ENCODE data around the gene TCEA3. TPM values are rescaled to one million over a fixed set of nuclear protein-coding genes. Genes with fewer than 3 reads are reported as not detected.
A peak's percentile ranks its signal among the peaks of the same experiment; 100 is the strongest.

The TCEA3 gene
- total and polyA plus RNA-seq, 10 of the 15 experiments (the other 5 are each of a cell fraction or from before 2014, with no cell fraction given), result 0.06 to 0.23 (median 0.08) TPM; not detected in 7

DNA sequence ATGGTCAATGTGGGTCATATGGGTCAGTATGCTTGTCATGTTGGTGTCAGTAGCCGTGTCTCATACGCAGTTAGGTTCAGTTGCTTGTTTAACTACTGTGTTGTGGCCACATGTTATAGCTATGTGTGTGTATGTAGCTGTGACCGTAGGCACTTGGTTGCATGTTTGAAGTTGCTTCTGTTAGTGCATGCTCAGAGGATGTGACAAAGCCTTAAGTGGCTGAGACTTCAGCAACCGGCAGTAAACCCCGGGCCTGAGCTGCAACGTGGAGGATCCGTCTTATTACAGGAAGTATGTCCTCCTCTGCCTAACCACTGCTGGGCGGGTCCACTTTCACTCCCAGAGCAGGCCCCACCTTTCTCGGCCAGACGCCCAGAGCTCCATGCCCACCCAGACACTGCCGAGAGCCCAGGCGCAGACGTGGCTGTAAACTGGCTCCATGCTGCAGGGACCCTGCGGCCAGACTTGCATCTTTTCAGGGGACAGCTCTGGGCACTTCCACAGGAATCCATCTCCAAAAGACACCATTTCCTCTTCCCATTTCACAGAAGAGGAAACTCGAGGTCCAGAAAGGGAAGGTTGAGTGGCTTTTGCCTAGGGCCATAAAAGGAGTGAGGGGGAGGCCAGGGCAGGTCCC, 2.2 kb downstream of the TCEA3 start:
- no peaks in the 10 kb centered on the region for H4K20me1 ChIP-seq (ENCODE audit: control insufficient read depth, insufficient read depth)
- no peak overlapping the region for H3K27ac ChIP-seq (ENCODE audit: control insufficient read depth, insufficient read depth)
- FAIRE-seq (no peak), ATAC-seq (peak; percentile 40; the same call in 2 of the 3 replicates), DNase-seq (ENCODE audit: low read depth, low spot score) (no peak)
- H3K9me3 ChIP-seq (replicated peaks; ENCODE audit: control insufficient read depth, insufficient read depth, low read length), result no peaks in the 10 kb centered on the region
- in situ Hi-C loops (cut with MboI) (no loop called here), intact Hi-C loops (cut with micrococcal nuclease; ENCODE audit: unreplicated experiment) (no loop called here)
- H2AFZ ChIP-seq (ENCODE audit: control insufficient read depth, low read depth, low read length), result no peak overlapping the region; the same call in 1 of the 2 replicates
- no TSS peak for BruUV-seq (replicated peaks)
- CTCF ChIA-PET, result interaction anchor here (0.9 to 1.5 kb wide), 2 partner anchors 11 to 18 kb away, joined by 3 to 5 read pairs; no protein-coding TSS in a partner anchor
- no peak overlapping the region for H3K4me3 ChIP-seq
- H3K79me2 ChIP-seq (ENCODE audit: control insufficient read depth, insufficient read depth, low read length), result no peaks in the 10 kb centered on the region
- WGBS (ENCODE audit: insufficient coverage, insufficient replicate concordance, low lambda C conversion rate, missing lambda C conversion rate), result 20% methylated on average over 15 of the region's 15 CpGs
- SMC1A ChIA-PET (ENCODE audit: uncharacterized antibody, unreplicated experiment), result interaction anchor here (0.6 kb wide), 1 partner anchor 236 kb away, joined by 3 read pairs; no protein-coding TSS in a partner anchor
- RAD21 ChIA-PET (ENCODE audit: unreplicated experiment), result no interaction called here
- H3K36me3 ChIP-seq (ENCODE audit: control insufficient read depth in 2 of 2, insufficient read depth in 2 of 2, low read length in 1 of 2), result no peaks in the 10 kb centered on the region
- POLR2A ChIA-PET, result interaction anchor here (0.9 kb wide), 1 partner anchor 21 kb away, joined by 3 read pairs; no protein-coding TSS in a partner anchor
- peaks cover 6 to 7% of the 10 kb centered on the region in 2 experiments for H3K27me3 ChIP-seq (replicated peaks in 1 of 2; ENCODE audit: control insufficient read depth in 2 of 2, insufficient read depth in 2 of 2, low read length in 1 of 2)
- no peak overlapping the region for H3K4me2 ChIP-seq (ENCODE audit: control insufficient read depth, insufficient read depth)
- no peak overlapping the region for H3K9ac ChIP-seq (ENCODE audit: control insufficient read depth, insufficient read depth, low read length)
- no peaks in the 10 kb centered on the region; the same call in 1 of the 2 replicates for H3K4me1 ChIP-seq (ENCODE audit: control insufficient read depth, insufficient read depth, low read length)
- no peak for TF ChIP-seq RBBP5 (conservative IDR thresholded peaks at IDR 0.05)
- TF ChIP-seq, protein P1, sequence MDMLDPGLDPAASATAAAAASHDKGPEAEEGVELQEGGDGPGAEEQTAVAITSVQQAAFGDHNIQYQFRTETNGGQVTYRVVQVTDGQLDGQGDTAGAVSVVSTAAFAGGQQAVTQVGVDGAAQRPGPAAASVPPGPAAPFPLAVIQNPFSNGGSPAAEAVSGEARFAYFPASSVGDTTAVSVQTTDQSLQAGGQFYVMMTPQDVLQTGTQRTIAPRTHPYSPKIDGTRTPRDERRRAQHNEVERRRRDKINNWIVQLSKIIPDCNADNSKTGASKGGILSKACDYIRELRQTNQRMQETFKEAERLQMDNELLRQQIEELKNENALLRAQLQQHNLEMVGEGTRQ (IDR thresholded peaks at IDR 0.05; ENCODE audit: borderline replicate concordance, low read depth, low read length), result no peak
- no peak for TF ChIP-seq SP1 (IDR thresholded peaks at IDR 0.05; ENCODE audit: low read depth, low read length)
- TF ChIP-seq, protein P2, sequence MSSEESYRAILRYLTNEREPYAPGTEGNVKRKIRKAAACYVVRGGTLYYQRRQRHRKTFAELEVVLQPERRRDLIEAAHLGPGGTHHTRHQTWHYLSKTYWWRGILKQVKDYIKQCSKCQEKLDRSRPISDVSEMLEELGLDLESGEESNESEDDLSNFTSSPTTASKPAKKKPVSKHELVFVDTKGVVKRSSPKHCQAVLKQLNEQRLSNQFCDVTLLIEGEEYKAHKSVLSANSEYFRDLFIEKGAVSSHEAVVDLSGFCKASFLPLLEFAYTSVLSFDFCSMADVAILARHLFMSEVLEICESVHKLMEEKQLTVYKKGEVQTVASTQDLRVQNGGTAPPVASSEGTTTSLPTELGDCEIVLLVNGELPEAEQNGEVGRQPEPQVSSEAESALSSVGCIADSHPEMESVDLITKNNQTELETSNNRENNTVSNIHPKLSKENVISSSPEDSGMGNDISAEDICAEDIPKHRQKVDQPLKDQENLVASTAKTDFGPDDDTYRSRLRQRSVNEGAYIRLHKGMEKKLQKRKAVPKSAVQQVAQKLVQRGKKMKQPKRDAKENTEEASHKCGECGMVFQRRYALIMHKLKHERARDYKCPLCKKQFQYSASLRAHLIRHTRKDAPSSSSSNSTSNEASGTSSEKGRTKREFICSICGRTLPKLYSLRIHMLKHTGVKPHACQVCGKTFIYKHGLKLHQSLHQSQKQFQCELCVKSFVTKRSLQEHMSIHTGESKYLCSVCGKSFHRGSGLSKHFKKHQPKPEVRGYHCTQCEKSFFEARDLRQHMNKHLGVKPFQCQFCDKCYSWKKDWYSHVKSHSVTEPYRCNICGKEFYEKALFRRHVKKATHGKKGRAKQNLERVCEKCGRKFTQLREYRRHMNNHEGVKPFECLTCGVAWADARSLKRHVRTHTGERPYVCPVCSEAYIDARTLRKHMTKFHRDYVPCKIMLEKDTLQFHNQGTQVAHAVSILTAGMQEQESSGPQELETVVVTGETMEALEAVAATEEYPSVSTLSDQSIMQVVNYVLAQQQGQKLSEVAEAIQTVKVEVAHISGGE (CRISPR knock-in tag; IDR thresholded peaks at IDR 0.05), result no peak
- TF ChIP-seq, protein P3, sequence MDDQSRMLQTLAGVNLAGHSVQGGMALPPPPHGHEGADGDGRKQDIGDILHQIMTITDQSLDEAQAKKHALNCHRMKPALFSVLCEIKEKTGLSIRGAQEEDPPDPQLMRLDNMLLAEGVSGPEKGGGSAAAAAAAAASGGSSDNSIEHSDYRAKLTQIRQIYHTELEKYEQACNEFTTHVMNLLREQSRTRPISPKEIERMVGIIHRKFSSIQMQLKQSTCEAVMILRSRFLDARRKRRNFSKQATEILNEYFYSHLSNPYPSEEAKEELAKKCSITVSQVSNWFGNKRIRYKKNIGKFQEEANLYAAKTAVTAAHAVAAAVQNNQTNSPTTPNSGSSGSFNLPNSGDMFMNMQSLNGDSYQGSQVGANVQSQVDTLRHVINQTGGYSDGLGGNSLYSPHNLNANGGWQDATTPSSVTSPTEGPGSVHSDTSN (IDR thresholded peaks at IDR 0.05; ENCODE audit: insufficient replicate concordance, low read depth, low read length), result no peak
- no peak for TF ChIP-seq SREBF2 (IDR thresholded peaks at IDR 0.05; ENCODE audit: low read length)
- no peak for TF ChIP-seq CBX5 (IDR thresholded peaks at IDR 0.05; ENCODE audit: low read depth)
- TF ChIP-seq TAF1 (IDR thresholded peaks at IDR 0.05; ENCODE audit: borderline replicate concordance, low read depth, low read length), result no peak
- no peak for TF ChIP-seq CREM (IDR thresholded peaks at IDR 0.05; ENCODE audit: low read depth)
- no peak for TF ChIP-seq ATF7 (IDR thresholded peaks at IDR 0.05; ENCODE audit: low read depth)
- TF ChIP-seq PML (IDR thresholded peaks at IDR 0.05; ENCODE audit: low read length), result no peak
- no peak for TF ChIP-seq ZSCAN29 (IDR thresholded peaks at IDR 0.05)
- TF ChIP-seq, protein P4, sequence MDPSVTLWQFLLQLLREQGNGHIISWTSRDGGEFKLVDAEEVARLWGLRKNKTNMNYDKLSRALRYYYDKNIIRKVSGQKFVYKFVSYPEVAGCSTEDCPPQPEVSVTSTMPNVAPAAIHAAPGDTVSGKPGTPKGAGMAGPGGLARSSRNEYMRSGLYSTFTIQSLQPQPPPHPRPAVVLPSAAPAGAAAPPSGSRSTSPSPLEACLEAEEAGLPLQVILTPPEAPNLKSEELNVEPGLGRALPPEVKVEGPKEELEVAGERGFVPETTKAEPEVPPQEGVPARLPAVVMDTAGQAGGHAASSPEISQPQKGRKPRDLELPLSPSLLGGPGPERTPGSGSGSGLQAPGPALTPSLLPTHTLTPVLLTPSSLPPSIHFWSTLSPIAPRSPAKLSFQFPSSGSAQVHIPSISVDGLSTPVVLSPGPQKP (IDR thresholded peaks at IDR 0.05; ENCODE audit: low read depth, low read length), result no peak
- TF ChIP-seq EED (IDR thresholded peaks at IDR 0.05; ENCODE audit: low read depth), result no peak
